Nephron progenitor cell (in vitro differentiated cells): ENCODE measurements around the gene DLG1.

Experiments used
- DNase-seq: peaks from one replicate; pipeline ENCODE4 v3.0.0; 2021
- H3K27ac Mint-ChIP-seq: 2 replicates; pipeline ENCODE4 v1.8.0; 2021; ENCODE audit warnings: mild to moderate bottlenecking, moderate library complexity, mixed read lengths
- H3K27me3 Mint-ChIP-seq: 2 replicates; pipeline ENCODE4 v1.8.0; 2021; ENCODE audit warnings: mild to moderate bottlenecking, low read depth, mixed read lengths; ENCODE audit not compliant: poor library complexity
- H3K36me3 Mint-ChIP-seq: 2 replicates; pipeline ENCODE4 v1.8.0; 2021; ENCODE audit warnings: low read depth, mixed read lengths
- H3K4me1 Mint-ChIP-seq: 2 replicates; pipeline ENCODE4 v1.8.0; 2021; ENCODE audit warnings: mixed read lengths
- H3K4me3 Mint-ChIP-seq: 2 replicates; pipeline ENCODE4 v1.8.0; 2021; ENCODE audit warnings: mild to moderate bottlenecking, moderate library complexity, mixed read lengths
- H3K9me3 Mint-ChIP-seq: 2 replicates; pipeline ENCODE4 v1.8.0; 2021; ENCODE audit warnings: mild to moderate bottlenecking, moderate library complexity, mixed read lengths
- CTCF ChIP-seq: fragments of 200-600 bp; sonication (generic); IDR thresholded peaks from 2 replicates; pipeline ENCODE4 v1.5.0; 2021; ENCODE audit warnings: antibody characterized with exemption

The DLG1 gene

GRCh38 chr3:197001106-197001971 is 297.1 kb downstream of the DLG1 start:
- no peak for TF ChIP-seq CTCF
- DNase-seq: no peak
- peaks cover 23% of the 10 kb centered on the region for H3K27me3 Mint-ChIP-seq
- peaks cover 11% of the 10 kb centered on the region for H3K36me3 Mint-ChIP-seq
- peaks cover 34% of the 10 kb centered on the region for H3K4me1 Mint-ChIP-seq
- peak overlapping the region; percentile 53 for H3K27ac Mint-ChIP-seq
- H3K4me3 Mint-ChIP-seq: peak overlapping the region; percentile 76
- no peaks in the 10 kb centered on the region for H3K9me3 Mint-ChIP-seq

DNA sequence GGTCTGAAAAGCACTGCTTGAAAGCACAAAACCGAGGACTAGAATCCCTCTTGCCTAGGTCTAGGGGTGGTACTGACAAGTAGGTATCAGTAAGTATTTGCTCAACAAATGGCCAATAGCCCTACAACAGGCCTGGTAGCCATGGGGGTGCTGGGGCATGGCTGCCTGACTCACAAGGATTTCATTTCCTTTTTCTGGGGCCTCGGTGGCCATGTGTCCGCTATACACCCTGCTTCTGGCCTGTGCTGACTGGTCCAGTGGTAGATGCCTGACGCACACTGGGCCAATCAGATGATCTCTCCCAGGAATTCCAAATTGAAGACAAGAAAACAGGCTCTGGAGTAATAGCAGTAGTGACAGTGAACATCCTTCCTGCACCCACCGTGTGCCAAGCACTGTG is 298.2 kb downstream of the DLG1 start:
- H3K4me3 Mint-ChIP-seq: no peak overlapping the region
- TF ChIP-seq CTCF: no peak
- peaks cover 34% of the 10 kb centered on the region for H3K4me1 Mint-ChIP-seq
- peaks cover 17% of the 10 kb centered on the region for H3K27me3 Mint-ChIP-seq
- no peak for DNase-seq
- H3K9me3 Mint-ChIP-seq: no peaks in the 10 kb centered on the region
- no peak overlapping the region for H3K27ac Mint-ChIP-seq
- H3K36me3 Mint-ChIP-seq: peaks cover 7% of the 10 kb centered on the region

GRCh38 chr3:196998966-196999760 is 299.2 kb downstream of the DLG1 start:
- Mint-ChIP-seq H3K36me3 (no peaks in the 10 kb centered on the region), H3K9me3 (no peaks in the 10 kb centered on the region), H3K4me1 (peaks cover 23% of the 10 kb centered on the region), H3K27me3 (peaks cover 7% of the 10 kb centered on the region), H3K4me3 (no peak overlapping the region), H3K27ac (no peak overlapping the region)
- TF ChIP-seq CTCF: no peak
- no peak for DNase-seq

DNA sequence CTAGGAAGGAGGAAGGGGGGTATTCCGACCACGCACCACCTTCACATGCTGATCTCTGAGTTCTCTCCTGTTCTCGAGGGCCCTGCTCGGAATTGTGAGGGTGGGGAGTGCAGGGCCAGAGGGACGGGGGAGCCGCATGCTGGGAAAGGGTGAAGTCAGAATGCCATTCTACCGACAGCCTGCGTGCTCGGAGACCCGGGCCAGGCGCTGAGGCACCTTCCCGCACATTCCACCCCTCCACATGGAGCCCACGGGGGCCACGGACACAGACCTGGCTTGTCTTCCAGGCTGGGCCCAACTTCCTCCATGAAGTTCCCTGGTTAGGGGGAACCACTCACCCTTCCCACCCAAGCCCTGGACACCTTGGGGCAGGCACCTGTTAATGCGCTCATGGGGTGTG is 301.1 kb downstream of the DLG1 start:
- H3K4me3 Mint-ChIP-seq: no peak overlapping the region
- no peak for TF ChIP-seq CTCF
- H3K27ac Mint-ChIP-seq: no peak overlapping the region
- no peaks in the 10 kb centered on the region for H3K36me3 Mint-ChIP-seq
- DNase-seq: no peak
- no peaks in the 10 kb centered on the region for H3K9me3 Mint-ChIP-seq
- H3K4me1 Mint-ChIP-seq: peaks cover 18% of the 10 kb centered on the region
- H3K27me3 Mint-ChIP-seq: peaks cover 3% of the 10 kb centered on the region

GRCh38 chr3:196996454-196997265 is 301.8 kb downstream of the DLG1 start:
- H3K4me1 Mint-ChIP-seq: peaks cover 15% of the 10 kb centered on the region
- H3K36me3 Mint-ChIP-seq: no peaks in the 10 kb centered on the region
- no peak overlapping the region for H3K4me3 Mint-ChIP-seq
- DNase-seq: no peak
- H3K27me3 Mint-ChIP-seq: peaks cover 1% of the 10 kb centered on the region
- H3K27ac Mint-ChIP-seq: no peak overlapping the region
- H3K9me3 Mint-ChIP-seq: no peaks in the 10 kb centered on the region
- TF ChIP-seq CTCF: no peak
